SK-N-SH treated with all-trans-retinoic acid at 6 μM for 48 hours (cell line): ENCODE measurements around the gene DLX6.

Experiments
- BACH2 ChIP-seq: fragments of 250-450 bp; sonication (Bioruptor Pico); IDR thresholded peaks from 2 replicates; pipeline ENCODE4 v1.9.0; 2021; ENCODE audit warnings: mild to moderate bottlenecking, borderline replicate concordance
- CSDC2 ChIP-seq: fragments of 250-450 bp; sonication (Bioruptor Pico); IDR thresholded peaks from 2 replicates; pipeline ENCODE4 v1.5.0; 2020; ENCODE audit warnings: mild to moderate bottlenecking, moderate library complexity
- CSRNP3 ChIP-seq: fragments of 250-450 bp; sonication (Bioruptor Pico); IDR thresholded peaks from 2 replicates; pipeline ENCODE4 v1.5.1; 2021; ENCODE audit warnings: mild to moderate bottlenecking, moderate library complexity
- ISL1 ChIP-seq: fragments of 250-450 bp; sonication (Bioruptor Pico); IDR thresholded peaks from 2 replicates; pipeline ENCODE4 v2.1.2; 2022; ENCODE audit warnings: mild to moderate bottlenecking, moderate library complexity
- PATZ1 ChIP-seq: fragments of 250-450 bp; sonication (Bioruptor Pico); IDR thresholded peaks from 2 replicates; pipeline ENCODE4 v1.8.0; 2020; ENCODE audit warnings: mild to moderate bottlenecking, moderate library complexity, borderline replicate concordance
- ZFP3 ChIP-seq: fragments of 250-450 bp; sonication (Bioruptor Pico); IDR thresholded peaks from 2 replicates; pipeline ENCODE4 v1.5.0; 2020; ENCODE audit warnings: mild to moderate bottlenecking, moderate library complexity
- ZNF70 ChIP-seq: fragments of 450-650 bp; formaldehyde crosslinking; IDR thresholded peaks from 2 replicates; pipeline ENCODE4 v1.5.0; 2020; ENCODE audit warnings: mild to moderate bottlenecking, moderate library complexity

GRCh38 chr7:96977445-96977844 lies 27.9 kb upstream of the DLX6 start:
- TF ChIP-seq BACH2 (no peak), ISL1 (CRISPR knock-in tag) (no peak), PATZ1 (CRISPR knock-in tag) (no peak), CSRNP3 (CRISPR knock-in tag) (no peak), ZNF70 (no peak), ZFP3 (no peak), CSDC2 (CRISPR knock-in tag) (no peak)
